ENCODE data around the gene ATG4C. TPM values are rescaled to one million over a fixed set of nuclear protein-coding genes. Genes with fewer than 3 reads are reported as not detected.

ATG4C gene
- total RNA-seq, 4 donors from 2014 or later = 6.9 to 18.1 (median 8.9) TPM

GRCh38 chr1:62870148-62870547, 86.2 kb downstream of the ATG4C start:
- ATAC-seq (ENCODE audit: low FRiP score) (no peak), DNase-seq (ENCODE audit: low spot score) (no peak)
- no peak for TF ChIP-seq CTCF (IDR thresholded peaks at IDR 0.05)

GRCh38 chr1:62875676-62876075, 91.7 kb downstream of the ATG4C start:
- DNase-seq (ENCODE audit: low spot score) = no peak
- no peak for ATAC-seq (ENCODE audit: low FRiP score)
- TF ChIP-seq CTCF (IDR thresholded peaks at IDR 0.05) = no peak

- no peak for DNase-seq (ENCODE audit: low spot score)
- TF ChIP-seq CTCF (IDR thresholded peaks at IDR 0.05) = no peak
Observed at GRCh38 chr1:62876535-62876934, 92.6 kb downstream of the ATG4C start.

GRCh38 chr1:62877579-62877978, 93.6 kb downstream of the ATG4C start:
- DNase-seq (ENCODE audit: low spot score) (no peak), ATAC-seq (ENCODE audit: low FRiP score) (no peak)
- TF ChIP-seq CTCF (IDR thresholded peaks at IDR 0.05) = no peak

More at GRCh38 chr1:62876535-62876934, 92.6 kb downstream of the ATG4C start:
- no peak for ATAC-seq (ENCODE audit: low FRiP score)

- no peak for TF ChIP-seq CTCF (IDR thresholded peaks at IDR 0.05)
- DNase-seq (ENCODE audit: low spot score) = no peak
- no peak for ATAC-seq (ENCODE audit: low FRiP score)
Observed at GRCh38 chr1:62879962-62880361, 96.0 kb downstream of the ATG4C start.

- DNase-seq (ENCODE audit: low spot score) (no peak), ATAC-seq (ENCODE audit: low FRiP score) (no peak)
- TF ChIP-seq CTCF (IDR thresholded peaks at IDR 0.05) = no peak
Observed at GRCh38 chr1:62882201-62883104, 98.5 kb downstream of the ATG4C start.

All from omental fat pad (tissue), 4 donors.